SU-DHL-6 (cell line): ENCODE measurements around the gene TPRKB.
"Not testable (repeated sequence)": the region's sequence is repeated elsewhere in the genome, so short reads cannot be mapped to it uniquely, and the experiment has no call there.

Experiments used
- CTCF ChIP-seq: fragments of 200-600 bp; sonication (generic); IDR thresholded peaks from one replicate; pipeline ENCODE4 v1.5.1; 2017; ENCODE audit warnings: antibody characterized with exemption, mild to moderate bottlenecking, low read length, moderate library complexity; ENCODE audit not compliant: insufficient read depth, poor library complexity, severe bottlenecking
- EZH2phosphoT487 ChIP-seq: fragments of 200-600 bp; sonication (generic), shearing (Covaris generic); conservative IDR thresholded peaks from 2 replicates; pipeline ENCODE4 v1.6.1; 2018; ENCODE audit warnings: mild to moderate bottlenecking, antibody characterized with exemption, low read length, moderate library complexity, mixed read lengths

GRCh38 chr2:73688494-73688893 is 48.7 kb downstream of the TPRKB start:
- TF ChIP-seq CTCF, EZH2phosphoT487: not testable (repeated sequence)
